Neuron (in vitro differentiated cells): ENCODE measurements around the gene NR4A3.

ENCODE experiments used
- H2AFZ ChIP-seq: one replicate; pipeline ENCODE4 v1.6.1; 2013; ENCODE audit warnings: low read depth, mild to moderate bottlenecking, inconsistent platforms, low read length, moderate library complexity
- H3K27me3 ChIP-seq: one replicate; pipeline ENCODE4 v1.6.1; 2013; ENCODE audit warnings: low read length; ENCODE audit not compliant: insufficient read depth
- H3K36me3 ChIP-seq: one replicate; pipeline ENCODE4 v1.6.1; 2013; ENCODE audit warnings: low read length; ENCODE audit not compliant: insufficient read depth
- H3K4me1 ChIP-seq: one replicate; pipeline ENCODE4 v1.6.1; 2013; ENCODE audit warnings: low read length; ENCODE audit not compliant: insufficient read depth
- H3K4me3 ChIP-seq: 2 replicates; pipeline ENCODE4 v1.5.1; 2013; ENCODE audit warnings: mild to moderate bottlenecking, low read length, moderate library complexity
- H3K9me3 ChIP-seq: one replicate; pipeline ENCODE4 v1.6.1; 2013; ENCODE audit warnings: low read length

Gene NR4A3

GRCh38 chr9:99803694-99804093, 18.0 kb upstream of the NR4A3 start:
- no peak overlapping the region for H2AFZ ChIP-seq
- H3K4me1 ChIP-seq = no peaks in the 10 kb centered on the region
- peaks cover 12% of the 10 kb centered on the region for H3K9me3 ChIP-seq
- H3K27me3 ChIP-seq = no peaks in the 10 kb centered on the region
- peaks cover 18% of the 10 kb centered on the region for H3K36me3 ChIP-seq
- no peak overlapping the region for H3K4me3 ChIP-seq

- Histone ChIP-seq H3K4me1 (no peaks in the 10 kb centered on the region), H3K36me3 (peaks cover 11% of the 10 kb centered on the region), H3K4me3 (no peak overlapping the region), H3K27me3 (no peaks in the 10 kb centered on the region), H2AFZ (no peak overlapping the region), H3K9me3 (peaks cover 6% of the 10 kb centered on the region)
Measured at GRCh38 chr9:99807276-99807852, 14.3 kb upstream of the NR4A3 start.

GRCh38 chr9:99807956-99808355, 13.7 kb upstream of the NR4A3 start:
- H3K27me3 ChIP-seq = no peaks in the 10 kb centered on the region
- no peaks in the 10 kb centered on the region for H3K4me1 ChIP-seq

GRCh38 chr9:99808454-99808853, 13.2 kb upstream of the NR4A3 start:
- peaks cover 8% of the 10 kb centered on the region for H3K36me3 ChIP-seq
- H3K4me1 ChIP-seq = no peaks in the 10 kb centered on the region
- H3K27me3 ChIP-seq = no peaks in the 10 kb centered on the region
- peaks cover 3% of the 10 kb centered on the region for H3K9me3 ChIP-seq
- no peak overlapping the region for H2AFZ ChIP-seq
- no peak overlapping the region for H3K4me3 ChIP-seq

More at GRCh38 chr9:99807956-99808355, 13.7 kb upstream of the NR4A3 start:
- Histone ChIP-seq H2AFZ (no peak overlapping the region), H3K9me3 (peaks cover 6% of the 10 kb centered on the region), H3K4me3 (no peak overlapping the region), H3K36me3 (peaks cover 11% of the 10 kb centered on the region)

- Histone ChIP-seq H3K4me1 (no peaks in the 10 kb centered on the region), H2AFZ (no peak overlapping the region), H3K36me3 (peaks cover 7% of the 10 kb centered on the region), H3K4me3 (no peak overlapping the region), H3K9me3 (no peaks in the 10 kb centered on the region), H3K27me3 (no peaks in the 10 kb centered on the region)
Measured at GRCh38 chr9:99809586-99810319, 11.9 kb upstream of the NR4A3 start.

- Histone ChIP-seq H3K27me3 (no peaks in the 10 kb centered on the region), H3K4me3 (no peak overlapping the region), H3K4me1 (peaks cover under 1% of the 10 kb centered on the region), H2AFZ (no peak overlapping the region), H3K36me3 (peaks cover 7% of the 10 kb centered on the region), H3K9me3 (no peaks in the 10 kb centered on the region)
Measured at GRCh38 chr9:99811172-99811571, 10.5 kb upstream of the NR4A3 start.

GRCh38 chr9:99811598-99812383, 9.9 kb upstream of the NR4A3 start:
- Histone ChIP-seq H3K36me3 (peaks cover 7% of the 10 kb centered on the region), H3K27me3 (no peaks in the 10 kb centered on the region), H3K4me1 (peaks cover 3% of the 10 kb centered on the region), H3K4me3 (no peak overlapping the region), H3K9me3 (no peaks in the 10 kb centered on the region), H2AFZ (no peak overlapping the region)

GRCh38 chr9:99813739-99814138, 7.9 kb upstream of the NR4A3 start:
- H3K36me3 ChIP-seq = peaks cover 7% of the 10 kb centered on the region
- H3K4me3 ChIP-seq = no peak overlapping the region
- H3K4me1 ChIP-seq = peaks cover 18% of the 10 kb centered on the region

GRCh38 chr9:99814359-99814758, 7.3 kb upstream of the NR4A3 start:
- H3K36me3 ChIP-seq = peaks cover 7% of the 10 kb centered on the region
- H3K4me1 ChIP-seq = peaks cover 21% of the 10 kb centered on the region
- no peaks in the 10 kb centered on the region for H3K27me3 ChIP-seq
- no peak overlapping the region for H2AFZ ChIP-seq
- H3K9me3 ChIP-seq = no peaks in the 10 kb centered on the region
- no peak overlapping the region for H3K4me3 ChIP-seq

More at GRCh38 chr9:99813739-99814138, 7.9 kb upstream of the NR4A3 start:
- no peaks in the 10 kb centered on the region for H3K27me3 ChIP-seq
- H2AFZ ChIP-seq = no peak overlapping the region
- H3K9me3 ChIP-seq = no peaks in the 10 kb centered on the region

GRCh38 chr9:99816392-99816791, 5.3 kb upstream of the NR4A3 start:
- Histone ChIP-seq H3K27me3 (no peaks in the 10 kb centered on the region), H3K36me3 (peaks cover 5% of the 10 kb centered on the region), H3K9me3 (no peaks in the 10 kb centered on the region), H2AFZ (no peak overlapping the region), H3K4me1 (peaks cover 26% of the 10 kb centered on the region), H3K4me3 (no peak overlapping the region)

- peak overlapping the region; percentile 84 for H3K4me3 ChIP-seq
- H3K4me1 ChIP-seq = peaks cover 35% of the 10 kb centered on the region
- H3K9me3 ChIP-seq = no peaks in the 10 kb centered on the region
- peaks cover 4% of the 10 kb centered on the region for H3K36me3 ChIP-seq
- H2AFZ ChIP-seq = no peak overlapping the region
- H3K27me3 ChIP-seq = no peaks in the 10 kb centered on the region
Measured at GRCh38 chr9:99818500-99818899, 3.2 kb upstream of the NR4A3 start.

- Histone ChIP-seq H3K27me3 (no peaks in the 10 kb centered on the region), H3K9me3 (no peaks in the 10 kb centered on the region), H3K4me1 (peaks cover 38% of the 10 kb centered on the region), H3K36me3 (no peaks in the 10 kb centered on the region), H2AFZ (peak overlapping the region; percentile 82), H3K4me3 (peak overlapping the region; percentile 84)
Measured at GRCh38 chr9:99819123-99819855, 2.4 kb upstream of the NR4A3 start.
